DMS79 (cell line): Measurements from ENCODE around the gene ADCY6.
A peak's percentile ranks its signal among the peaks of the same experiment; 100 is the strongest.
"Not testable (repeated sequence)": the region's sequence is repeated elsewhere in the genome, so short reads cannot be mapped to it uniquely, and the experiment has no call there.

Source experiments
- DNase-seq: peaks from one replicate; lab custom pipeline; 2025; lab: John Stamatoyannopoulos, UW

ADCY6 gene

DNA sequence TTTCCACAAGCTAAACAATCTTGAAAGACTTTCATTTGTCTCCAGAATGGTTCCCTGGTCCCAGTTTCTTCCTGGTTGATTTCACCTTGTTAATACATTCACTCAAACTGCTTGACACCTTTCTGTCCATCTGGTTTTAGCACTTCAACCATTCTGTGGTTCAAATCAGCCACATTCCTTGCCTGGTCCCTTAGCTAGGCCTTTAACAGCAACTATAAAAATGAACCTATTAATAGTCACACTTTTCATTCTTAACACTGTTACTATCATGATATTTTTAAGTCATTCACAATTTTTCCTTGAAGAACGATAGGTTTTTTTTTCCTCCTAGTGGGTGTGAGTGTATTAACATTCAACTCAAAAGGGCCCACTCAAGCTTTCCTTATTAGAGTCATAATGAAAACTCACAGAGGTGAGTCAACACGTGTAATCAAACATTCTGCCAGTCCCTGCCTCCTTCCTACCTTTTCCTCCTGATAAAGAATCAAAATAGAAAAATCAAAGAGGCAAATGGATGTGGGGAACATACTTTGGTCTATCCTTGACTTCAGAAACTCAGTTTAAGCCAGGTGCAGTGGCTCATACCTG is 38.0 kb downstream of the ADCY6 start:
- DNase-seq, result no peak

DNA sequence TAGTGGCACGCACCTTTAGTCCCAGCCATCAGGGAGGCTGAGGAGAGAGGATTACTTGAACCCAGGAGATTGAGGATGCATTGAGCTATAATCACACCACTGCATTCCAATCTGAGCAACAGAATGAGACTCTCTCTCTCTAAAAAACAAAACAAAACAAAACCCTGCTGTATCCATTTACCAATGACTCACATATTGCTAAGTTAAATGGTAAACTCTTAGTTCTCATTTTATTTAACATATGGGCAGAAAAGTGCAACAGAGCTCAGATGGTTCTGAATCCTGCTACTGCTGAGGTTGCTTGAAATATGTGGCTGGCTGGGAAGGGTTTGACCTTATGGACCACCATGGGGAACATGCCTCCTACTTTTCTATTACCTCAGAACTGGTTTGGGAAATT is 38.7 kb downstream of the ADCY6 start:
- no peak for DNase-seq

DNA sequence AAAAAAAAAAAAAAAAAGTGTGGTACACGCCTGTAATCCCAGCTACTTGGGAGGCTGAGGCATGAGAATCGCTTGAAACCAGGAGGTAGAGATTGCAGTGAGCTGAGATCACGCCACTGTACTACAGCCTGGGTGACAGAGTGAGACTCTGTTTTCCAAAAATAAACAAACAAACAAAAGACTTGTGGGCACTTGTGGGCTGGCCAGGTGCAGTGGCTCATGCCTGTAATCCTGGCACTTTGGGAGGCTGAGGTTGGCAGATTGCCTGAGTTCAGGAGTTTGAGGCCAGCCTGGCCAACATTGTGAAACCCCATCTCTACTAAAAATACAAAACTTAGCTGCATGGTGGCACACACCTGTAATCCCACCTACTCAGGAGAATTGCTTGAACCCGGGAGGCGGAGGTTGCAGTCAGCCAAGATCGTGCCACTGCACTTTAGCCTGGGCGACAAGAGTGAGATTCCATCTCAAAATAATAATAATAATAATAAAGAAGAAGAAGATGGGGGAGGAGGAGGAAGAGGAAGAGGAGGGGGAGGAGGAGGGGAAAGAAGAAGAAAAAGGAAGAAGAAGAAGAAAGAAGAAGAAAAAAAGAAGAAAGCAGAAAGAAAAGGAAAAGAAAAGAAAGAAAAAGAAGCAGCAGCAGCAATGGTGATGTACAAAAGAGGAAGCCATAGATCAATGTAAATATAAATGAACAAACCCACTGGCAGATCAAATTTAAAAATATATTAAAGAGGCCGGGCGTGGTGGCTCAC is 44.5 kb downstream of the ADCY6 start:
- peak; percentile 61 for DNase-seq

DNA sequence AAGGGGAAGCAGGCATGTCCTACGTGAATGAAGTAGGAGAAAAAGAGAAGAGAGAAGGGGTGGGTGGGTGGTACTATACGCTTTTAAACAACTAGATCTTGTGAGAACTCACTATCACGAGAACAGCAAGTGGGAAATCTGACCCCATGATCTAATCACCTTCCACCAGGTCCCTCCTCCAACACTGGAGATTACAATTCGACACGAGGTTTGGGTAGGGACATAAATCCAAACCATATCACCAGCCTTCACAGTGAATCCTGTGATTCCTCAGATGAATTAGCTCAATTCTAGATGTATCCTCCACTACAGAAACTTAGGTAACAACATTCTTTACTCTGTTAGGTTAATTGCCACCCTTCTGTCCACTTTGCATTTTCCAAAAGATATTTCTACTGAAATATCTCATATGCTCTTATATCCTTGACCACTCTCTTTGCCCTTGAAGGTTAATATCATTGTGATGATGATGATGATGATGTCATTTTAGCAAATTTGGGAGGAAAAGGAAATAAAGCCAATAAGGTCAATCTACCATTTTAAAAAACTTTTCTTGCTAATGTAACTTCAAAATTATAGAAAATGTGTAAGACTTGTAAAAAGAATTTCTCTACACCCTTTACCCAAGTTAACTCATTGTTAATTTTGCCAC is 49.1 kb downstream of the ADCY6 start:
- no peak for DNase-seq

DNA sequence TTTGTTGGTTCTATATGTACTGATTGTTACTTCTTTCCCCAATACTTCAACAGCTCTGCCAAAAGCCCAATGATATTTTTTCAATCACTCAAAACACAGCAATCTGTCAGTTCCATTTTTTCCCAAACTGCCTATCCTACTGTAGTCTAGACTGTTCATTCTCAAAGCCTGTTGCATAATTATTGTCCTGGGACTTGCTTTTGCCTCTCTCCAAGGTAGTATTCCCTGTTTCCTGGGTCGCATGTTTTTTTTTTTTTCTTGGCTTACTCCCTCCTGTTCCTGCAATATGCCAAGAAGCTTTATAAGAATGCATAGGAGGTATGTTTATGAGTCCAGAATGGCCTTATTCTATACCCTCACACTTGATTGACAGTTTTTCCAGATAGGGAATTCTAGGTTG is 52.4 kb downstream of the ADCY6 start:
- no peak for DNase-seq

DNA sequence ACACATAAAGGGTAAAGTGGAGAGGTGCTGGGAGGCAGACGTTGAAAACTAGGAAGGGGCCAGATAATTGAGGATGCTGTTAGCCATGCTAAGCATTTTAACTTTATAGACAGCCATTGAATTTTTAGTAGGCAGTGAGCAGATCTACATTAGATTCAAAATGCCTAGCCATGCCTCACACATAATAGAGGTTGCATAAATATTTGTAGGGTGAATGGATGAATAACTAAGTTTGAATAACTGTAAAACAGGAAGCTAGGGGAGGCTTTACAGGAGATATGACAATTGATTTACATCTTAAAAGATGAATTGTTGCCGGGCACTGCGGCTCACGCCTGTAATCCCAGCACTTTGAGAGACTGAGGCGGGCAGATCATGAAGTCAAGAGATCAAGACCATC is 60.1 kb downstream of the ADCY6 start:
- DNase-seq, result no peak

DNA sequence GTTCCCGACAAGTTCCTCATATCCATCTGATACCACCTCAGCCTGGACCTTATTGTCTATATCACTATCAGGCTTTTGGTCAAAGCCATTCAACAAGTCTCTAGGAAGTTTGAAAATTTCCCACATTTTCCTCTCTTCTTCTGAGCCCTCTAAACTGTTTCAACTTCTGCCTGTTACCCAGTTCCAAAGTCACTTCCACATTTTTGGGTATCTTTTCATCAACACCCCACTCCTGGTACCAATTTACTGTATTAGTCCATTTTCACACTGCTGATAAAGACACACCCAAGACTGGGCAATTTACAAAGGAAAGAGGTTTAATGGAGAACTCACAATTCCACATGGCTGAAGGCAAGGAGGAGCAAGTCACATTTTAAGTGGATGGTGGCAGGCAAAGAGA is 68.2 kb downstream of the ADCY6 start:
- not testable (repeated sequence) for DNase-seq

DNA sequence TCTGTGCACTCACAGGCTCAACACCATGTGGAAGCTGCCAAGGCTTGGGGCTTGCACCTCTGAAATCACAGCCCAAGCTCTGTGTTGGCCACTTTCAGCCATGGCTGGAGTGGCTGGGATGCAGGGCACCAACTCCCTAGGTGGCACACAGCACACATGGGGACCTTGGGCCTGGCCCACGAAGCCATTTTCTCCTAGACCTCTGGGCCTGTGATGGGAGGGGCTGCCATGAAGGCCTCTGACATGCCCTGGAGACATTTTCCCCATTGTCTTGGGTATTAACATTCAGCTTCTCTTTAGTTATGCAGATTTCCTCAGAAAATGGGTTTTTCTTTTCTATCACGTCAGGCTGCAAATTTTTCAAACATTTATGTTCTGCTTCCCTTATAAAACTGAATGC is 68.7 kb downstream of the ADCY6 start:
- not testable (repeated sequence) for DNase-seq

DNA sequence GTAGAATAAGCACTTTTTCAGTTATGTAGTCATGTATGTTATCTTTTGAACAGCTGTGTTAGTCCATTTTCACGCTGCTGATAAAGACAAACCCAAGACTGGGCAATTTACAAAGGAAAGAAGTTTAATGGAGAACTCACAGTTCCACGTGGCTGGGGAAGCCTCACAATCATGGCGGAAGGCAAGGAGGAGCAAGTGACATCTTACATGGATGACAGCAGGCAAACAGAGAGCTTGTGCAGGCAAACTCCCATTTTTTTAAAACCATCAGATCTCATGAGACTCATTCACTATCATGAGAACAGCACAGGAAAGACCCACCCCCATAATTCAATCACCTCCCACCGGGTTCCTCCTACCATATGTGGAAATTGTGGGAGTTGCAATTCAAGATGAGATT is 69.9 kb downstream of the ADCY6 start:
- DNase-seq, result not testable (repeated sequence)

DNA sequence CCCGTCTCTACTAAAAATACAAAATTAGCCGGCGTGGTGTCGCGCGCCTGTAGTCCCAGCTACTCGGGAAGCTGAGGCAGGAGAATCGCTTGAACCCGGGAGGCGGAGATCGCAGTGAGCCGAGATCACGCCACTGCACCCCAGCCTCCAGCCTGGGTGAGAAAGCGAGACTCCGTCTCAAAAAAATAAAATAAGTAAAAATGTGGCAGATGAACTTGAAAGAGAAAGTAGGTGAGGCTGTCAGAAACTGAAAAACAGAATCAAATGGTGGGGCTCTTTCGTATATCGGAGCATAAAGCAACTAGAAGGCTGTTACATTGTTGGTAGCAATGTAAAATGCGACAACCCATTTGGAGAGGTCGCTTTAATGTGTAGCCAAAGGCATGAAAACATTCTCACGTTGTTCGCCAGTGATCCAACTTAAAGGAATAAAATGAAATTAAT is 71.6 kb downstream of the ADCY6 start:
- no peak for DNase-seq

DNA sequence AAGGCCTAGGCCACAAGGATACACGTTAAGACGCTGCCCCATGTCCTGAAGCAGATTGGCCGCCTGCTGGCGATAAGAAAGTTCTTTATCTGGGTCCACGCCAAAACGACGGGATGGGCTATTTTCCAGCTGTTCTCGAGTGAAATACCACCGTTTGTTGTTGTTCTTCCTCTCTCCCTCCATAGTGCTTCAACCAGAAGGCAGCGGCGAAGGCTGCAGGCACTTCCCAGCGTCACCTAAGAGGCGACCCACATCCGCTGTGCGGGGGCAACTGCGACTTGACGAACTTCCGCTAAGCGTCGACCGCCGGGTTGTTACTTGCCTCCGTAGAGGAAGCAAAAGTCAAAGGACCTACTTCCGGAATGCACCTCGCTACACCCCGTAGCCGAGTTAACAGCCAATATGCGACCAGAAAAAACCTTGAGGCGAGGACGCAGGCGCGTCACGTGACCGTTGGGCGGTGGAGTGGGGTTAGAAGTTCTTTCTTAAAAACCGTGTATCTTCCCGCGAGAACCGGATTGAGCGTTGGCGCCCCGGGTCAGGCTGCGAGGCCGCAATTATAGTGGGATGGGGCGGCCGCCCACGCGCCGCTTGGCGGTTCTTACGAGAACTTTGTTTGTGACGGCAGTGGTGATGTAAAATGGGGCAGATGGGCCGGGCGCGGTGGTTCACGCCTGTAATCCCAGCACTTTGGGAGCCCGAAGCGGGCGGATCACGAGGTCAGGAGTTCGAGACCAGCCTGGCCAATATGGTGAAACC is 72.2 kb downstream of the ADCY6 start, which contains the start of gene CCNT1:
TSS of gene CCNT1 (minus strand) at position 215 of the 759 bp plus-strand sequence. CDS start at position 183, 32 bp downstream.
- DNase-seq, result peak; percentile 99
